GM13977 (cell line): ENCODE measurements around the gene ITM2B.

Experiments
- DNase-seq: peaks from one replicate; pipeline ENCODE4 v3.0.0; 2012; ENCODE audit warnings: low spot score
- in situ Hi-C: fragments of 300-500 bp; cut with MboI; formaldehyde crosslinking; loops from one replicate; pipeline ENCODE4 v1.12.0; 2022; ENCODE audit warnings: low sequenced_read_pairs, low pct_unique_long_range_greater_than_20kb, mixed read lengths, inconsistent platforms; ENCODE audit not compliant: unreplicated experiment
- TF ChIP-seq, protein P1 (sequence below): IDR thresholded peaks from 2 replicates; pipeline ENCODE4 v1.5.1; 2012; ENCODE audit warnings: mild to moderate bottlenecking, control low read depth; ENCODE audit not compliant: insufficient read depth; ENCODE audit errors: extremely low read depth, missing control alignments

ITM2B gene

GRCh38 chr13:48265217-48265815 is 32.3 kb downstream of the ITM2B start:
- TF ChIP-seq, protein P1, sequence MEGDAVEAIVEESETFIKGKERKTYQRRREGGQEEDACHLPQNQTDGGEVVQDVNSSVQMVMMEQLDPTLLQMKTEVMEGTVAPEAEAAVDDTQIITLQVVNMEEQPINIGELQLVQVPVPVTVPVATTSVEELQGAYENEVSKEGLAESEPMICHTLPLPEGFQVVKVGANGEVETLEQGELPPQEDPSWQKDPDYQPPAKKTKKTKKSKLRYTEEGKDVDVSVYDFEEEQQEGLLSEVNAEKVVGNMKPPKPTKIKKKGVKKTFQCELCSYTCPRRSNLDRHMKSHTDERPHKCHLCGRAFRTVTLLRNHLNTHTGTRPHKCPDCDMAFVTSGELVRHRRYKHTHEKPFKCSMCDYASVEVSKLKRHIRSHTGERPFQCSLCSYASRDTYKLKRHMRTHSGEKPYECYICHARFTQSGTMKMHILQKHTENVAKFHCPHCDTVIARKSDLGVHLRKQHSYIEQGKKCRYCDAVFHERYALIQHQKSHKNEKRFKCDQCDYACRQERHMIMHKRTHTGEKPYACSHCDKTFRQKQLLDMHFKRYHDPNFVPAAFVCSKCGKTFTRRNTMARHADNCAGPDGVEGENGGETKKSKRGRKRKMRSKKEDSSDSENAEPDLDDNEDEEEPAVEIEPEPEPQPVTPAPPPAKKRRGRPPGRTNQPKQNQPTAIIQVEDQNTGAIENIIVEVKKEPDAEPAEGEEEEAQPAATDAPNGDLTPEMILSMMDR: no peak
- in situ Hi-C loops: no loop called here
- DNase-seq: no peak

DNA sequence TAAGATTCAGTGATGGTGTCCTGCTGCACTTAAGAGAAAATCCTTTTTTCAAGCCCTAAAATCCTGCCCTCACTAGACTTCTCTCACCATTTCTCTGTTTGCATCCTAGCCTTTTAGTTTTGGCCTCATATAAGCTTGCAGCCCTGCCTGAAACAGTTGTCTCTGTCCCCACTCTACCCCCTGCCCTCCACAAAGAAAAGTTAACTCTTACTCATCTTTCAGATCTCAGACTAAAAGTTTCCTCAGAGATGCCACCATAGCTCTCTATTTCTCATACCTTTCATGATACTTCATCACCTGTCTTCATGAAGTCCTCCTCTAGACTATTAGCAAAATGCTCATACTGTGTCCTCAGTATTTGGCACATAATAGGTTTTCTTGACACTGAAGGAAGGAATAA is 33.1 kb downstream of the ITM2B start:
- TF ChIP-seq, protein P1: no peak
- in situ Hi-C loops: no loop called here
- DNase-seq: no peak

GRCh38 chr13:48266701-48267639 is 34.0 kb downstream of the ITM2B start:
- in situ Hi-C loops: no loop called here
- TF ChIP-seq, protein P1: no peak
- no peak for DNase-seq

- DNase-seq: no peak
- in situ Hi-C loops: no loop called here
- TF ChIP-seq, protein P1: no peak
Observed at GRCh38 chr13:48268019-48268418, 35.0 kb downstream of the ITM2B start.

- in situ Hi-C loops: no loop called here
- DNase-seq: no peak
- TF ChIP-seq, protein P1: no peak
Observed at GRCh38 chr13:48273346-48273745, 40.3 kb downstream of the ITM2B start.

DNA sequence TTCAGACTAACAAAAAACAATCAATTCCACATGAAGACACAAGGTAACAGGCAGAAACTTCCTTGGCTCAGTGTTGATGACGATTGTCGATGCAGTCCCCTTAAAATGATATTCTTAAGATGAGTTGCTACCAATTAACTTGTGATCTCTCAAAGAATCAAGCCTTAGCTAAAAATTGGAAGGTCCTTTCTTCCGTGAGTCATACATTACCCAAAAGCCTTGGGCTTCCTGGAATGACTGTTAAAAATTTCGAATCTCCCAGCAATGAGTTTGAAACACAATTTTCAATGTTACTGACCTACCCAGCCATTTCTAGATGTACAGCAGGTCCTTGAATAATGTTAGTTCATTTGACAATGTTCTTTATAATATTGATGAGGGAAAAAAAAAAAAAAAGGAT is 42.5 kb downstream of the ITM2B start:
- TF ChIP-seq, protein P1: no peak
- no peak for DNase-seq
- in situ Hi-C loops: no loop called here
